Esophagus squamous epithelium (tissue), 5 donors: ENCODE data around the gene AMN. TPM values are rescaled to one million over a fixed set of nuclear protein-coding genes. Genes with fewer than 3 reads are reported as not detected.
"Not testable (repeated sequence)": the region's sequence is repeated elsewhere in the genome, so short reads cannot be mapped to it uniquely, and the experiment has no call there.

Source experiments
- DNase-seq: peaks from one replicate; lab custom pipeline; 2025; lab: John Stamatoyannopoulos, UW
- H3K27ac ChIP-seq, 4 donors: fragments of 200-600 bp; sonication (generic); one replicate each; pipeline ENCODE4 v1.5.1; 2016 to 2019; ENCODE audit warnings: mild to moderate bottlenecking in 1 of 4
- H3K27me3 ChIP-seq, 4 donors: fragments of 200-600 bp; sonication (generic); 1 replicate in 3 of 4; 2 replicates in 1 of 4; pipeline versions ENCODE4 v1.5.1 to v1.6.0; 2017 to 2021; ENCODE audit warnings: antibody characterized with exemption in 1 of 4
- H3K36me3 ChIP-seq, 3 donors: fragments of 200-600 bp; sonication (generic); one replicate each; pipeline ENCODE4 v1.5.1; 2016 to 2019
- H3K4me1 ChIP-seq, 3 donors: fragments of 200-600 bp; sonication (generic); one replicate each; pipeline ENCODE4 v1.5.1; 2017 to 2019
- H3K4me3 ChIP-seq, 4 donors: fragments of 200-600 bp; sonication (generic); 1 replicate in 3 of 4; 2 replicates in 1 of 4; pipeline ENCODE4 v1.5.1; 2016 to 2019; ENCODE audit warnings: mild to moderate bottlenecking in 2 of 4, moderate library complexity in 1 of 4
- H3K9me3 ChIP-seq, 3 donors: fragments of 200-600 bp; sonication (generic); one replicate each; pipeline ENCODE4 v1.5.1; 2016 to 2019
- POLR2A ChIP-seq, 4 donors: fragments of 450-650 bp; IDR thresholded peaks; one replicate each; pipeline ENCODE4 v1.6.1; 2017; ENCODE audit warnings: antibody characterized with exemption in 4 of 4, mild to moderate bottlenecking in 4 of 4, moderate library complexity in 3 of 4
- whole genome bisulfite sequencing, 2 donors: methylation state at CpG; one replicate each; pipeline ENCODE4 v1.1.5; 2018; 5-methylcytosine and 5-hydroxymethylcytosine counted together
- intact Hi-C: fragments of 100-400 bp; cut with DNase I; formaldehyde crosslinking; loops from one replicate; pipeline ENCODE4 v1.15.0; 2022
- total RNA-seq, 4 donors: library from RNA; depleted of rRNA; stranded (reverse); fragments of >200 nt; gene quantifications; one replicate each; pipeline ENCODE4 v1.1.0, GENCODE V29; 2016
- TF ChIP-seq, protein P1 (sequence below), 6 experiments: fragments of 450-650 bp in 4 of 6; fragments of 200-600 bp in 2 of 6; sonication (generic) in 2 of 6; IDR thresholded peaks; one replicate each; pipeline ENCODE4 v1.5.1; 2016 to 2019; ENCODE audit warnings: antibody characterized with exemption in 6 of 6, mild to moderate bottlenecking in 4 of 6, moderate library complexity in 4 of 6
- donor health status: DM: yes; HTN: yes; CAD: no.

The AMN gene
- total RNA-seq = 10 to 100 TPM in 3 of 4 donors, 1 to 10 TPM in 1; 7.6 to 24.0 (median 19.7) TPM

DNA sequence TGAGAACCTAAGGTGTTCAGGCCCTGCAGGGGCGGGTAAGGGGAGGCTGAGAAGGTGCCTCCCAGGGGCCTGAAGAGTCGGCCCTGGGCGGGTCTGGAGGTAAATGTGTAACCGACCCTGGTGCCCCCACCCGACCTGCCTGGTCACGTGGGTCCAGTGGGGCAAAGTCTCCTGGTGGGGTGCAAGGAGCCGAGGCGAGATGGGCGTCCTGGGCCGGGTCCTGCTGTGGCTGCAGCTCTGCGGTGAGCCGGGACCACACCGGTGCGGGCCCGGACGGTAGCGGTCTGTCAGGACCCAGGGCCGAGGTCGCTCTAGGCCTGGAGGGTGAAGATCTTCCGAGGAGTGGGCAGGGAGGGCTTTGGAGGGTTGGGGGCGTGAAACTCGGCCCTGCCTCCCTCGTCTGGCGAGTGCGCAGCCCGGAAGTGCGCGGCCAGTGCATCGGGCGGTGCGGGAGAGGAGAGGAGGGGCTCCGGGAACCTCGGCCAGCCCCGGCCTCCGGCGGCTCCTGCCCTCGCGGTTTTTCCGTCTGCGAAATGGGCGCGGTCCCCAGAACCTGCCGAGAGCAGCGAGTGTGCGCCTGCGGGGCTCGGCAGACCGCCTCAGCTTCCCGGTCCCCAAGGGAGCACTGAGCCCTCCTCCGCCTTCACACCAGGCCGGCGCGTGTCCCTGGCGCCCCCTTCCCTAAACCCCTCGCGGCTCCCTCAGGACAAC, at the start of gene AMN:
TSS of gene AMN (plus strand) at position 174 of the 711 bp plus-strand sequence. CDS start at position 200, 26 bp downstream.
- H3K4me1 ChIP-seq = peaks cover 14 to 29% (median 14%) of the 10 kb centered on the region in 3 donors
- H3K27me3 ChIP-seq = peaks cover 0 to 55% (median 8%) of the 10 kb centered on the region in 4 donors
- 0% methylated on average over 7 of the region's 56 CpGs; no CpG with 5 or more reads in 1 of the 2 donors for WGBS, 2 donors
- DNase-seq = no peak
- peak within 1 kb of the TSS; percentile 11 to 53 (median 32) for H3K4me3 ChIP-seq
- H3K27ac ChIP-seq = no peak within 1 kb of the TSS
- intact Hi-C loops = loop anchor here (10.0 kb wide), 1 partner anchor 228 kb away; no protein-coding TSS in a partner anchor
- H3K36me3 ChIP-seq = no peaks in the 10 kb centered on the region
- H3K9me3 ChIP-seq = no peaks in the 10 kb centered on the region
- no peak for TF ChIP-seq POLR2A (IDR thresholded peaks at IDR 0.05)
- TF ChIP-seq, protein P1, sequence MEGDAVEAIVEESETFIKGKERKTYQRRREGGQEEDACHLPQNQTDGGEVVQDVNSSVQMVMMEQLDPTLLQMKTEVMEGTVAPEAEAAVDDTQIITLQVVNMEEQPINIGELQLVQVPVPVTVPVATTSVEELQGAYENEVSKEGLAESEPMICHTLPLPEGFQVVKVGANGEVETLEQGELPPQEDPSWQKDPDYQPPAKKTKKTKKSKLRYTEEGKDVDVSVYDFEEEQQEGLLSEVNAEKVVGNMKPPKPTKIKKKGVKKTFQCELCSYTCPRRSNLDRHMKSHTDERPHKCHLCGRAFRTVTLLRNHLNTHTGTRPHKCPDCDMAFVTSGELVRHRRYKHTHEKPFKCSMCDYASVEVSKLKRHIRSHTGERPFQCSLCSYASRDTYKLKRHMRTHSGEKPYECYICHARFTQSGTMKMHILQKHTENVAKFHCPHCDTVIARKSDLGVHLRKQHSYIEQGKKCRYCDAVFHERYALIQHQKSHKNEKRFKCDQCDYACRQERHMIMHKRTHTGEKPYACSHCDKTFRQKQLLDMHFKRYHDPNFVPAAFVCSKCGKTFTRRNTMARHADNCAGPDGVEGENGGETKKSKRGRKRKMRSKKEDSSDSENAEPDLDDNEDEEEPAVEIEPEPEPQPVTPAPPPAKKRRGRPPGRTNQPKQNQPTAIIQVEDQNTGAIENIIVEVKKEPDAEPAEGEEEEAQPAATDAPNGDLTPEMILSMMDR (IDR thresholded peaks at IDR 0.05) = no peak

DNA sequence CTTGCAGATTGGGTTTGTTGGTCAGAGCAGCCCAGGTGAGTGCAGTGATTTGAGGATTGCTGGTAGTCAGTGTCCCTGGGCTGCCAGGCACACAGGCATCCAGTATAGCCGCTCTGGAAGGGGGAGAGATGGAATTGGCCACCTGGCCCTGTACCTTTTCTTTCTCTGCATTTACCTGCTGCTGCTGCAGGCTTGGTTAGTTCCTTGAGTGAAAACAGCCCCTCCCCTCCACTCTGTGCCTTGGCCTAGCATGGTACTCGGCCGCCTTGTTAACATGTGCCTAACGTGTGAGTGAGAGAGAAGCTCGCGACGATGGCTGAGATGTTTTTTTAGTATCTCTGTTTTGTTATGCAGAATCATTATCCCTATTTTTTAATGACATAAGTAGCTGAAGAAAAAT, 49.3 kb upstream of the AMN start:
- 93 to 98% methylated on average over 6 to 7 of the region's 7 CpGs for WGBS, 2 donors
- Histone ChIP-seq H3K36me3 (peaks cover 10 to 82% (median 21%) of the 10 kb centered on the region in 3 donors), H3K9me3 (no peaks in the 10 kb centered on the region), H3K27me3 (no peaks in the 10 kb centered on the region), H3K4me3 (no peak overlapping the region), H3K27ac (no peak overlapping the region), H3K4me1 (peaks cover 0 to 8% (median 8%) of the 10 kb centered on the region in 3 donors)
- no peak for DNase-seq
- intact Hi-C loops = no loop called here
- TF ChIP-seq, protein P1 (IDR thresholded peaks at IDR 0.05) = no peak
- no peak for TF ChIP-seq POLR2A (IDR thresholded peaks at IDR 0.05)

DNA sequence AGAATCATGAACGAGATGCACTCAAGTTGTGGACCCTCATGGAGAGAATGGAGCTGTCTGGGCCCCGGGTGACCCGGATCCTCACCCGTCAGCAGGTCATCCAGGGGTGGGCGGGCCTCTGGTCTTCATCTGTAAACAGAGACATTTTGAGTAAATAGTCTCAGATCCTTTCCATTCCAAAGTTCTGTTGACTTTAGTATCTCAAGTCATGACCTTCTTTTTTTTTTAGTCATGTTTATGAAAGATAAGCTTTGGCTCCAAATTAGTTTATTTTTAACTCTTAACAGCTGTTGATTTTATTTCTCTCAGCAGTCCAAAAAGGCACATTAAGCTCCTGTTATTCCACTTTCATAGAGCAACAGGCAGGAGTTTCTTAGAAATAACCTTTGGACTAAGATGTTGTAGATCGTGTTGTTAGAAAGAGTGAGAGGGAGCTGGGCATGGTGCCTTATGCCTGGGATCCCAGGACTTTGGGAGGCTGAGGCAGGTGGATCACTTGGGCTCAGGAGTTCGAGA, 48.9 kb upstream of the AMN start:
- Histone ChIP-seq H3K9me3 (no peaks in the 10 kb centered on the region), H3K27ac (no peak overlapping the region), H3K4me3 (no peak overlapping the region), H3K27me3 (no peaks in the 10 kb centered on the region), H3K36me3 (peaks cover 10 to 85% (median 21%) of the 10 kb centered on the region in 3 donors), H3K4me1 (peaks cover 0 to 8% (median 8%) of the 10 kb centered on the region in 3 donors)
- intact Hi-C loops = no loop called here
- WGBS, 2 donors = 82 to 94% methylated on average over 7 of the region's 7 CpGs
- TF ChIP-seq POLR2A (IDR thresholded peaks at IDR 0.05) = no peak
- TF ChIP-seq, protein P1 (IDR thresholded peaks at IDR 0.05) = no peak
- DNase-seq = no peak

DNA sequence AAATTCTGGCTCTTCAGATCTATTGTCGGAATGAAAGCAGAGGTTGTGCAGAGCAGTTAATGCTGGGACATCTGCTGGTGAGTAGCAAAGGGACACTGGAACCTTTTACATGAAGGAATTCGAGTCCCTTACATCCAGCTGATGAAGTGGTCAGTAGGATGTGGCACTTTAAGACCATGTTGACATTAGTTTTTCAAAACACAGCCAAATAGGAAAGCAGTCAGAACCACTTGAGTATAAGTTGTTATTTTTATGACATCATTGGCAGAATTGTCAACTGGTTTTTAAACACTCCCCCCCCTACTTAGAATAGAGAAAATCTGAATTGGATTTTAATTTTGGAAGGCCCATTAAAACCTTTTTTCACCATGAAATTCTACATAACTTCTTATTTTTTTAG, 46.8 kb upstream of the AMN start:
- H3K4me3 ChIP-seq = no peak overlapping the region
- H3K27me3 ChIP-seq = no peaks in the 10 kb centered on the region
- no peak overlapping the region for H3K27ac ChIP-seq
- intact Hi-C loops = no loop called here
- H3K9me3 ChIP-seq = no peaks in the 10 kb centered on the region
- H3K4me1 ChIP-seq = peaks cover 0 to 14% (median 7%) of the 10 kb centered on the region in 3 donors
- no peak for TF ChIP-seq POLR2A (IDR thresholded peaks at IDR 0.05)
- TF ChIP-seq, protein P1 (IDR thresholded peaks at IDR 0.05) = no peak
- peaks cover 9 to 86% (median 21%) of the 10 kb centered on the region in 3 donors for H3K36me3 ChIP-seq
- no peak for DNase-seq
- 93 to 94% methylated on average over 2 of the region's 2 CpGs for WGBS, 2 donors

DNA sequence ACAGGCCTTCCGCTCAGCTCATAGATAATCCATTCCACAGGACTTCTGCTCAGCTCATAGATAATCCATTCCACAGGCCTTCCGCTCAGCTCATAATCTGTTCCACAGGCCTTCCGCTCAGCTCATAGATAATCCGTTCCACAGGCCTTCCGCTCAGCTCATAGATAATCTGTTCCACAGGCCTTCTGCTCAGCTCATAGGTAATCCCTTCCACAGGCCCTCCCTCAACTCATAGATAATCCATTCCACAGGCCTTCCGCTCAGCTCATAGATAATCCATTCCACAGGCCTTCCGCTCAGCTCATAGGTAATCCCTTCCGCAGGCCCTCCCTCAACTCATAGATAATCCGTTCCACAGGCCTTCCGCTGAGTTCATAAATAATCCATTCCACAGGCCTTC, 45.0 kb upstream of the AMN start:
- intact Hi-C loops, H3K4me3 ChIP-seq, H3K4me1 ChIP-seq, H3K27ac ChIP-seq, DNase-seq, H3K27me3 ChIP-seq, H3K9me3 ChIP-seq: not testable (repeated sequence)
- H3K36me3 ChIP-seq = peaks cover 0 to 76% (median 17%) of the 10 kb centered on the region in 3 donors
- 93 to 95% methylated on average over 10 of the region's 10 CpGs for WGBS, 2 donors
